GM12874 (cell line): ENCODE measurements around the gene GAL3ST1.

Source experiments
- CTCF ChIP-seq: IDR thresholded peaks from 2 replicates; pipeline ENCODE4 v1.5.1; 2011; ENCODE audit warnings: low read depth, mild to moderate bottlenecking, control low read depth, low read length, moderate library complexity; ENCODE audit not compliant: insufficient read depth

Gene GAL3ST1

GRCh38 chr22:30506507-30506968 is 67.9 kb downstream of the GAL3ST1 start:
- TF ChIP-seq CTCF: no peak
